Smooth muscle cell (in vitro differentiated cells): ENCODE data around the gene CFP. TPM values are rescaled to one million over a fixed set of nuclear protein-coding genes. Genes with fewer than 3 reads are reported as not detected.

Experiments
- DNase-seq: peaks from one replicate; lab custom pipeline; 2025; ENCODE audit not compliant: unreplicated experiment; lab: John Stamatoyannopoulos, UW
- H2AFZ ChIP-seq: fragments of 200-600 bp; sonication (generic); 2 replicates; pipeline ENCODE4 v1.6.0; 2016; ENCODE audit warnings: antibody characterized with exemption, low read depth, mild to moderate bottlenecking
- H3F3A ChIP-seq: fragments of 200-600 bp; sonication (generic); 2 replicates; pipeline ENCODE4 v1.6.0; 2017; ENCODE audit warnings: antibody characterized with exemption, low read depth
- H3K27ac ChIP-seq: fragments of 200-600 bp; sonication (generic); 2 replicates; pipeline ENCODE4 v1.5.1; 2016; ENCODE audit warnings: low read depth, mild to moderate bottlenecking
- H3K27me3 ChIP-seq: fragments of 200-600 bp; sonication (generic); 2 replicates; pipeline ENCODE4 v1.6.1; 2016; ENCODE audit warnings: low read depth, mild to moderate bottlenecking
- H3K36me3 ChIP-seq: fragments of 200-600 bp; sonication (generic); 2 replicates; pipeline ENCODE4 v1.5.1; 2016; ENCODE audit warnings: low read depth
- H3K4me1 ChIP-seq: fragments of 200-600 bp; sonication (generic); 2 replicates; pipeline ENCODE4 v1.5.1; 2016; ENCODE audit warnings: low read depth
- H3K4me2 ChIP-seq: fragments of 200-600 bp; sonication (generic); 2 replicates; pipeline ENCODE4 v1.6.0; 2016; ENCODE audit warnings: mild to moderate bottlenecking
- H3K4me3 ChIP-seq: fragments of 200-600 bp; sonication (generic); 2 replicates; pipeline ENCODE4 v1.5.1; 2016; ENCODE audit warnings: mild to moderate bottlenecking
- H3K79me2 ChIP-seq: fragments of 200-600 bp; sonication (generic); 2 replicates; pipeline ENCODE4 v1.6.0; 2016; ENCODE audit warnings: low read depth, mild to moderate bottlenecking
- H3K9ac ChIP-seq: fragments of 200-600 bp; sonication (generic); 2 replicates; pipeline ENCODE4 v1.6.0; 2016; ENCODE audit warnings: low read depth
- H3K9me3 ChIP-seq: fragments of 200-600 bp; sonication (generic); replicated peaks from 2 replicates; pipeline ENCODE4 v1.5.1; 2016; ENCODE audit warnings: low read depth
- H4K20me1 ChIP-seq: fragments of 200-600 bp; sonication (generic); 2 replicates; pipeline ENCODE4 v1.6.0; 2016; ENCODE audit warnings: low read depth
- WGBS: methylation state at CpG from one replicate; pipeline ENCODE4 v1.1.7; 2016; ENCODE audit warnings: low lambda C conversion rate; 5-methylcytosine and 5-hydroxymethylcytosine counted together
- microRNA-seq: library from miRNA; unstranded; fragments of <30 nt; microRNA quantifications from one replicate; pipeline ENCODE4, GENCODE V29; 2016; ENCODE audit warnings: borderline number of aligned reads
- polyA plus RNA-seq: library from polyadenylated mRNA; unstranded; fragments of >200 nt; fragmentation: Nextera tagmentation; extraction: Ambion mirVana; gene quantifications from 2 replicates; pipeline ENCODE4 v1.2.1, GENCODE V29; 2016
- small RNA-seq: library from RNA; depleted of rRNA; stranded (forward); fragments of <200 nt; gene quantifications from one replicate; pipeline ENCODE3, GENCODE V24; 2014
- total RNA-seq: library from RNA; depleted of rRNA; stranded (reverse); fragments of >200 nt; gene quantifications from 2 replicates; pipeline ENCODE4 v1.2.3, GENCODE V29; 2014
- TF ChIP-seq, protein P1 (sequence below): fragments of 200-600 bp; sonication (generic); IDR thresholded peaks from 2 replicates; pipeline ENCODE4 v1.5.1; 2017; ENCODE audit warnings: borderline replicate concordance, mild to moderate bottlenecking, antibody characterized with exemption; ENCODE audit not compliant: insufficient read depth, poor library complexity, severe bottlenecking

Gene CFP
- total and polyA plus RNA-seq, 2 experiments from 2014 or later = 0.58 to 1.3 TPM

DNA sequence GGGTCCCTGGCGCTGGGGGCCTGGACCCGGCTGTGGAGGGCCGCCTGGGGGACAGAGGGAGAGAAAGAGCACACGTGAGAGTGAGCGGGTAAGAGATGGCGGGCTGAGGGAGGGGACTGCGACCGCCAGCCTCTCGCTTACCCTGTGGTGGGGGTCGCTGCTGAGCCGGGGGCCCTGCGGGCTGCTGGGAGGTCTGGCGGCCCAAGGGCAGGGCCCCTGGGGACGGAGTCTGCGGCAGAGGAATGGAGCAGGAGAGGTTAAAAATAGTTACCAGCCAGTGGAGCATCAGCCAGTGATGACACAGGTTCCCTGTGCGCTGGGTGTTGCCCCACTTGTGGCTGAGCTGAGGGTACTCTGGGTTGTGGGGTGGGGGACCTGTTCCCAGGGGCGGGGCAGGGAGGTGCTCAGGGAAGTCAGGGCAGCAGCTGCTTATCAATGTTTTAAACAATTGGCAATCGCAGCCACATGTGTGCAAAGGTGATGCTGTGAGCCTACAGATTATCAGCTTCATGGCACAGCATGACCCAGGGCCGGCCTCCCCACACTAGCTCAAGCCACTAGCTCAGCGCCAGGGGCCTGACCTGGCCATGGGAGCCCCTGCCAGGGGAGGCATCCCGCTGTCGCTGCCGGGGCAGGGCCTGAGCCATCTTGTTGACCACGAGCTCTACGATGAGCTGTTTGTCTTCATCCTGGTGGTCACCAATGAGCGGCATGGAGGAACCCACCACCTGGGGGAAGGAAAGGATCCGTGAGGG is 55.0 kb downstream of the CFP start:
- no peak for DNase-seq
- no peaks in the 10 kb centered on the region for H3K27me3 ChIP-seq
- H3K4me3 ChIP-seq = peak overlapping the region; percentile 43
- H3K36me3 ChIP-seq = no peaks in the 10 kb centered on the region
- H3K27ac ChIP-seq = peak overlapping the region; percentile 77
- TF ChIP-seq, protein P1, sequence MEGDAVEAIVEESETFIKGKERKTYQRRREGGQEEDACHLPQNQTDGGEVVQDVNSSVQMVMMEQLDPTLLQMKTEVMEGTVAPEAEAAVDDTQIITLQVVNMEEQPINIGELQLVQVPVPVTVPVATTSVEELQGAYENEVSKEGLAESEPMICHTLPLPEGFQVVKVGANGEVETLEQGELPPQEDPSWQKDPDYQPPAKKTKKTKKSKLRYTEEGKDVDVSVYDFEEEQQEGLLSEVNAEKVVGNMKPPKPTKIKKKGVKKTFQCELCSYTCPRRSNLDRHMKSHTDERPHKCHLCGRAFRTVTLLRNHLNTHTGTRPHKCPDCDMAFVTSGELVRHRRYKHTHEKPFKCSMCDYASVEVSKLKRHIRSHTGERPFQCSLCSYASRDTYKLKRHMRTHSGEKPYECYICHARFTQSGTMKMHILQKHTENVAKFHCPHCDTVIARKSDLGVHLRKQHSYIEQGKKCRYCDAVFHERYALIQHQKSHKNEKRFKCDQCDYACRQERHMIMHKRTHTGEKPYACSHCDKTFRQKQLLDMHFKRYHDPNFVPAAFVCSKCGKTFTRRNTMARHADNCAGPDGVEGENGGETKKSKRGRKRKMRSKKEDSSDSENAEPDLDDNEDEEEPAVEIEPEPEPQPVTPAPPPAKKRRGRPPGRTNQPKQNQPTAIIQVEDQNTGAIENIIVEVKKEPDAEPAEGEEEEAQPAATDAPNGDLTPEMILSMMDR = no peak
- no peaks in the 10 kb centered on the region for H3K9me3 ChIP-seq
- H3K4me1 ChIP-seq = no peaks in the 10 kb centered on the region
- H3F3A ChIP-seq = no peaks in the 10 kb centered on the region
- H4K20me1 ChIP-seq = no peaks in the 10 kb centered on the region
- 73% methylated on average over 21 of the region's 27 CpGs for WGBS
- no peaks in the 10 kb centered on the region for H3K79me2 ChIP-seq
- H2AFZ ChIP-seq = no peak overlapping the region
- peak overlapping the region; percentile 47 for H3K9ac ChIP-seq
- H3K4me2 ChIP-seq = peak overlapping the region; percentile 82

DNA sequence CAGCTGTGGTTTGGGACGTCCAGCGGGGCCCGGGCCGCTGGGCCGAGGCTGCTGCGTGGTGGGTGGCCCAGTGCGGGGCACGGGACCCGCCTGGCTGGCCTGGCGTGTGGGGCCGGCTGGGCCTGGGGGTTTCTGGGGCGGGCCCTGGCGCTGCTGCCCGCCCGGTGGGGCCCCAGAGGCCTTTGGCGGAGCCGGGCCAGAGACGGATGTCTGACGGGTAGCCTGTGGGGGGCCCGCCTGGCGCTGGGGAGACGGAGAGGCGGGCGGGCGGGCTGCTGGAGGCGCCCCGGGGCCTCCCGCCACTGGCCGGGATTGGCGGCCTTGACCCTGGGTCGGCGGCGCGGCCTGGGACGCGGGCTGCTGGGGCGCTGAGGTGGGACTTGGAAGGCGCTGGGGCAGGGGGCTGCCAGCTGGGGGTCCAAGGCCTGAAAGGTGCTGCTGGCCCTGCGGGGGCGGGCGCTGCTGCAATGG is 55.6 kb downstream of the CFP start:
- DNase-seq = no peak
- Histone ChIP-seq H4K20me1 (no peaks in the 10 kb centered on the region), H3K9me3 (no peaks in the 10 kb centered on the region), H3F3A (no peaks in the 10 kb centered on the region), H3K79me2 (no peaks in the 10 kb centered on the region), H3K9ac (peak overlapping the region; percentile 47), H3K4me1 (no peaks in the 10 kb centered on the region), H3K27me3 (no peaks in the 10 kb centered on the region), H3K27ac (peak overlapping the region; percentile 77), H3K4me2 (peak overlapping the region; percentile 82), H3K36me3 (no peaks in the 10 kb centered on the region), H2AFZ (no peak overlapping the region), H3K4me3 (peak overlapping the region; percentile 43)
- 48% methylated on average over 10 of the region's 41 CpGs for WGBS
- TF ChIP-seq, protein P1 = no peak

DNA sequence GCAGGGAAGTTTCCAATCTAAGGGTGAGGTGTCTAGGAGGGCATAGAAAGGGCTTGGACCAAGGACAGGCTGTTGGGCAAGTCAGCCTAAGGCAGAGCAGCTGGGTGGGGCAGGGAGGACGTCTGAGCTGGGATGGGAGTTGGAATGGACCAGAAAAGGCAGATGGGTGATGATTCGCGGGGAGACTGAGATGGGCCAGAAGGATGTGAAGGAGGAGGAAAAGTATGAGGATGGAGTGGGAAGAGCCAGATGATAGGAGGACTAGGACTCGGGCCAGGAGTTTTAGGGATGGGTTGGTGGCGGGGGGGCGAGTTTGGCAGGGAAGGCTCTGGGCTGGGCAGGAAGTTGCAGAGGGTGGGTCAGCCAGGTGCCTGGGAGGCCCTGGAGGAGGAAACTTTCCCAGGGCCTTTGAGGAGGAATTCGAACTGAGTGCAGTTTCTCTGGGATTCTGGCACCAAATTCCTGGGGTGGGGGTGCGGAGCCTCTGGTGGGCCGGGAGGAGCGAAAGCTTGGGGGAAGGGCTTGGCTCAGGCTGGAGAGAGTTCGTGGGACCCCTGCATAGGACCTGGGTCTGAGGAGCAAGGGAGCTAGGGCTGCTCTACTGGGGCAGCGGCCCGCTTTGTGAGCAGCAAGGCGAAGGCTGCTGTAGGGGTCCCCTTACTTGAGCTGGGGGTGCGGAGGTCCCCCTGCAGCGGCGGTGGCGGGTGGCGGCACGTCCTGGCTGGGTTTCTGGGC is 56.2 kb downstream of the CFP start:
- H2AFZ ChIP-seq = no peak overlapping the region
- peak overlapping the region; percentile 82 for H3K4me2 ChIP-seq
- H3K4me1 ChIP-seq = no peaks in the 10 kb centered on the region
- H3K9me3 ChIP-seq = no peaks in the 10 kb centered on the region
- peak overlapping the region; percentile 77 for H3K27ac ChIP-seq
- WGBS = 54% methylated on average over 16 of the region's 20 CpGs
- no peaks in the 10 kb centered on the region for H4K20me1 ChIP-seq
- peak overlapping the region; percentile 47 for H3K9ac ChIP-seq
- TF ChIP-seq, protein P1 = no peak
- H3K79me2 ChIP-seq = no peaks in the 10 kb centered on the region
- no peaks in the 10 kb centered on the region for H3F3A ChIP-seq
- H3K27me3 ChIP-seq = no peaks in the 10 kb centered on the region
- H3K4me3 ChIP-seq = peak overlapping the region; percentile 43
- no peaks in the 10 kb centered on the region for H3K36me3 ChIP-seq
- DNase-seq = no peak

Small RNA genes lying within 50 kb of the gene (microRNA-seq; reads per million reads assigned to microRNA genes)
- not detected for gene MIR4769

Small RNA genes lying within 50 kb of the gene (small RNA-seq; reads per million reads assigned to genes)
- gene MIR4769 = not detected

Other genes starting within 250 kb of the CFP start
- 4.6 and 6.7 TPM in 2 replicates for gene ZNF41, start 146.7 kb downstream of the CFP start, total RNA-seq
- gene ZNF41, start 146.7 kb downstream of the CFP start, polyA plus RNA-seq = 2.7 and 4.6 TPM in 2 replicates
- gene ARAF, start 68.7 kb downstream of the CFP start, total RNA-seq = 29.5 and 33.1 TPM in 2 replicates
- gene ARAF, start 68.7 kb downstream of the CFP start, polyA plus RNA-seq = 63.1 and 72.8 TPM in 2 replicates
- gene TIMP1, start 47.5 kb downstream of the CFP start, total RNA-seq = 3,396 and 3,796 TPM in 2 replicates
- 14,304 and 15,830 TPM in 2 replicates for gene TIMP1, start 47.5 kb downstream of the CFP start, polyA plus RNA-seq
- gene SYN1, start 10.1 kb downstream of the CFP start, total RNA-seq = 0.22 and 5.1 TPM in 2 replicates
- gene SYN1, start 10.1 kb downstream of the CFP start, polyA plus RNA-seq = 9.1 and 13.3 TPM in 2 replicates
- gene ELK1, start 20.6 kb upstream of the CFP start, total RNA-seq = 20.9 and 21.1 TPM in 2 replicates
- gene ELK1, start 20.6 kb upstream of the CFP start, polyA plus RNA-seq = 29.3 and 33.2 TPM in 2 replicates
- 166 and 230 TPM in 2 replicates for gene UXT, start 29.2 kb upstream of the CFP start, total RNA-seq
- 198 and 204 TPM in 2 replicates for gene UXT, start 29.2 kb upstream of the CFP start, polyA plus RNA-seq
- gene ZNF81, start 207.0 kb upstream of the CFP start, total RNA-seq = 4.6 and 5.7 TPM in 2 replicates
- 4.8 and 5.1 TPM in 2 replicates for gene ZNF81, start 207.0 kb upstream of the CFP start, polyA plus RNA-seq